PFSK-1 (cell line): ENCODE results near the gene GALNT18.

Source experiments
- POLR2AphosphoS5 ChIP-seq: IDR thresholded peaks from 2 replicates; pipeline ENCODE4 v1.6.1; 2012; ENCODE audit warnings: low read depth, mild to moderate bottlenecking, control low read depth, low read length, moderate library complexity
- REST ChIP-seq, 2 experiments: IDR thresholded peaks; 2 replicates each; pipeline versions ENCODE4 v1.6.1 to v1.8.0; 2011 to 2012; ENCODE audit warnings: low read depth in 2 of 2, low read length in 2 of 2, control low read depth in 1 of 2, inconsistent platforms in 1 of 2, mild to moderate bottlenecking in 1 of 2, moderate library complexity in 1 of 2; ENCODE audit not compliant: insufficient read depth in 1 of 2
- SIN3A ChIP-seq: IDR thresholded peaks from 2 replicates; pipeline ENCODE4 v1.6.1; 2012; ENCODE audit warnings: mild to moderate bottlenecking, low read length, moderate library complexity, borderline replicate concordance; ENCODE audit not compliant: insufficient read depth
- TAF1 ChIP-seq: IDR thresholded peaks from 2 replicates; pipeline ENCODE4 v1.6.1; 2012; ENCODE audit warnings: low read length, control low read depth, borderline replicate concordance; ENCODE audit not compliant: insufficient read depth

- TF ChIP-seq SIN3A = no peak
- TF ChIP-seq POLR2AphosphoS5 = no peak
- TF ChIP-seq REST (IDR thresholded peaks at IDR 0.05; ENCODE audit: insufficient read depth in 1 of 2, low read depth in 2 of 2, low read length in 2 of 2) = no peak
- no peak for TF ChIP-seq TAF1
Observed at GRCh38 chr11:11558396-11558795, 63.4 kb downstream of the GALNT18 start.
